ENCODE results near the gene GINS3.

DNA sequence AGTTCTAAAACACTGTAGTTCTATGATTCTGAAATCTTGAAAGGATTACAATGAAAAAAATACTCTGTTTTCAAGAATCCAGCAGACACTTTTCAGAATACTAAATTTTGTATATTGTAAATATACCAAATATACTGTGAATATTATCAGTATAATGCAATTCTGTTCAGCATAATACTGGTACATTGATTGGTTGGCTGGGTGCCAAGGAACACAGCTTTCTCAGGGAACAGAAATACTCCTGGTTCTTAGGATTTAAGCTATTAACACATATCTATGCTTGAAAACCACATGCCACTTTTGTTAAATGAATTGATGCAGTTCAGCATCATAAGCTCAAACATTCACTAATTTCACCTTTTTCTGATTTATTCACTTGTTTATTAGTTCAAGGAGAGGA, 2.5 kb upstream of the GINS3 start:
- TF ChIP-seq, protein P1, sequence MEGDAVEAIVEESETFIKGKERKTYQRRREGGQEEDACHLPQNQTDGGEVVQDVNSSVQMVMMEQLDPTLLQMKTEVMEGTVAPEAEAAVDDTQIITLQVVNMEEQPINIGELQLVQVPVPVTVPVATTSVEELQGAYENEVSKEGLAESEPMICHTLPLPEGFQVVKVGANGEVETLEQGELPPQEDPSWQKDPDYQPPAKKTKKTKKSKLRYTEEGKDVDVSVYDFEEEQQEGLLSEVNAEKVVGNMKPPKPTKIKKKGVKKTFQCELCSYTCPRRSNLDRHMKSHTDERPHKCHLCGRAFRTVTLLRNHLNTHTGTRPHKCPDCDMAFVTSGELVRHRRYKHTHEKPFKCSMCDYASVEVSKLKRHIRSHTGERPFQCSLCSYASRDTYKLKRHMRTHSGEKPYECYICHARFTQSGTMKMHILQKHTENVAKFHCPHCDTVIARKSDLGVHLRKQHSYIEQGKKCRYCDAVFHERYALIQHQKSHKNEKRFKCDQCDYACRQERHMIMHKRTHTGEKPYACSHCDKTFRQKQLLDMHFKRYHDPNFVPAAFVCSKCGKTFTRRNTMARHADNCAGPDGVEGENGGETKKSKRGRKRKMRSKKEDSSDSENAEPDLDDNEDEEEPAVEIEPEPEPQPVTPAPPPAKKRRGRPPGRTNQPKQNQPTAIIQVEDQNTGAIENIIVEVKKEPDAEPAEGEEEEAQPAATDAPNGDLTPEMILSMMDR (conservative IDR thresholded peaks at IDR 0.05): no peak
- no peak for TF ChIP-seq ZFX (IDR thresholded peaks at IDR 0.05)
